Smooth muscle cell (in vitro differentiated cells): ENCODE data around the gene TRAPPC8. TPM values are rescaled to one million over a fixed set of nuclear protein-coding genes. Genes with fewer than 3 reads are reported as not detected.

Experiments used
- DNase-seq: peaks from one replicate; lab custom pipeline; 2025; ENCODE audit not compliant: unreplicated experiment; lab: John Stamatoyannopoulos, UW
- H2AFZ ChIP-seq: fragments of 200-600 bp; sonication (generic); 2 replicates; pipeline ENCODE4 v1.6.0; 2016; ENCODE audit warnings: antibody characterized with exemption, low read depth, mild to moderate bottlenecking
- H3F3A ChIP-seq: fragments of 200-600 bp; sonication (generic); 2 replicates; pipeline ENCODE4 v1.6.0; 2017; ENCODE audit warnings: antibody characterized with exemption, low read depth
- H3K27ac ChIP-seq: fragments of 200-600 bp; sonication (generic); 2 replicates; pipeline ENCODE4 v1.5.1; 2016; ENCODE audit warnings: low read depth, mild to moderate bottlenecking
- H3K27me3 ChIP-seq: fragments of 200-600 bp; sonication (generic); 2 replicates; pipeline ENCODE4 v1.6.1; 2016; ENCODE audit warnings: low read depth, mild to moderate bottlenecking
- H3K36me3 ChIP-seq: fragments of 200-600 bp; sonication (generic); 2 replicates; pipeline ENCODE4 v1.5.1; 2016; ENCODE audit warnings: low read depth
- H3K4me1 ChIP-seq: fragments of 200-600 bp; sonication (generic); 2 replicates; pipeline ENCODE4 v1.5.1; 2016; ENCODE audit warnings: low read depth
- H3K4me2 ChIP-seq: fragments of 200-600 bp; sonication (generic); 2 replicates; pipeline ENCODE4 v1.6.0; 2016; ENCODE audit warnings: mild to moderate bottlenecking
- H3K4me3 ChIP-seq: fragments of 200-600 bp; sonication (generic); 2 replicates; pipeline ENCODE4 v1.5.1; 2016; ENCODE audit warnings: mild to moderate bottlenecking
- H3K79me2 ChIP-seq: fragments of 200-600 bp; sonication (generic); 2 replicates; pipeline ENCODE4 v1.6.0; 2016; ENCODE audit warnings: low read depth, mild to moderate bottlenecking
- H3K9ac ChIP-seq: fragments of 200-600 bp; sonication (generic); 2 replicates; pipeline ENCODE4 v1.6.0; 2016; ENCODE audit warnings: low read depth
- H3K9me3 ChIP-seq: fragments of 200-600 bp; sonication (generic); replicated peaks from 2 replicates; pipeline ENCODE4 v1.5.1; 2016; ENCODE audit warnings: low read depth
- H4K20me1 ChIP-seq: fragments of 200-600 bp; sonication (generic); 2 replicates; pipeline ENCODE4 v1.6.0; 2016; ENCODE audit warnings: low read depth
- CTCF ChIP-seq: fragments of 200-600 bp; sonication (generic); IDR thresholded peaks from 2 replicates; pipeline ENCODE4 v1.5.1; 2017; ENCODE audit warnings: borderline replicate concordance, mild to moderate bottlenecking, antibody characterized with exemption; ENCODE audit not compliant: insufficient read depth, poor library complexity, severe bottlenecking
- WGBS: methylation state at CpG from one replicate; pipeline ENCODE4 v1.1.7; 2016; ENCODE audit warnings: low lambda C conversion rate; 5-methylcytosine and 5-hydroxymethylcytosine counted together
- polyA plus RNA-seq: library from polyadenylated mRNA; unstranded; fragments of >200 nt; fragmentation: Nextera tagmentation; extraction: Ambion mirVana; gene quantifications from 2 replicates; pipeline ENCODE4 v1.2.1, GENCODE V29; 2016
- small RNA-seq: library from RNA; depleted of rRNA; stranded (forward); fragments of <200 nt; gene quantifications from one replicate; pipeline ENCODE3, GENCODE V24; 2014
- total RNA-seq: library from RNA; depleted of rRNA; stranded (reverse); fragments of >200 nt; gene quantifications from 2 replicates; pipeline ENCODE4 v1.2.3, GENCODE V29; 2014

The TRAPPC8 gene
- total and polyA plus RNA-seq, 2 experiments from 2014 or later, result 4.8 to 35.6 TPM

DNA sequence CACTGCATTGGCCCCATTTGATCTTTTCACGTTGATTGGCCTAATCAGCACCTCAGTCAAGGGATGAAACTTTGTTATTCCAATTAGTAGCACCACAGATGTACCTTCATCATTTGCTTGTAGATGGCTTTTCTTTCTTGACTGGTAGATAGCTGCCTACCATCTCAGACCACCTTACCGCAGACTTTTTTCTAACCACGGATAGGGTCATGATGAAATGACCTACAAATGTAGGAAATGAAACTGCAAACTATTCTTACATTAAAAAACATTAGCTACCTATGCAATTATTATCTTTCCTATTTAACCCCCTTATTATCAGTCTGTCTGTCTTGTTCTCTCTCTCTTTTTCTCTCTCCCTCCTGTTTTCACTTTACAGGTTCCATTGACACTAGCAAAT, 159.9 kb downstream of the TRAPPC8 start:
- no peak for DNase-seq
- Histone ChIP-seq H3F3A (no peaks in the 10 kb centered on the region), H4K20me1 (no peaks in the 10 kb centered on the region), H3K27ac (no peak overlapping the region), H2AFZ (no peak overlapping the region), H3K9me3 (peaks cover 4% of the 10 kb centered on the region), H3K4me2 (no peak overlapping the region), H3K4me1 (no peaks in the 10 kb centered on the region), H3K9ac (no peak overlapping the region), H3K27me3 (no peaks in the 10 kb centered on the region), H3K4me3 (no peak overlapping the region), H3K79me2 (no peaks in the 10 kb centered on the region), H3K36me3 (no peaks in the 10 kb centered on the region)
- no peak for TF ChIP-seq CTCF
- WGBS, result 85% methylated on average over 3 of the region's 3 CpGs

Small RNAs within 50 kb of the gene (small RNA-seq; reads per million reads assigned to genes)
- gene RNU6-1050P, result not detected

Other genes starting within 250 kb of the TRAPPC8 start
- not detected in 2 replicates for gene SLC25A52, start 182.2 kb downstream of the TRAPPC8 start, total RNA-seq
- gene SLC25A52, start 182.2 kb downstream of the TRAPPC8 start, polyA plus RNA-seq, result not detected in 2 replicates
- 0.04 and 0.09 TPM in 2 replicates for gene RNF125, start 75.7 kb upstream of the TRAPPC8 start, total RNA-seq
- not detected in 2 replicates for gene RNF125, start 75.7 kb upstream of the TRAPPC8 start, polyA plus RNA-seq
- 15.6 and 22.2 TPM in 2 replicates for gene RNF138, start 148.7 kb upstream of the TRAPPC8 start, total RNA-seq
- 6.7 and 10.2 TPM in 2 replicates for gene RNF138, start 148.7 kb upstream of the TRAPPC8 start, polyA plus RNA-seq
- gene MEP1B, start 246.9 kb upstream of the TRAPPC8 start, total RNA-seq, result not detected in 2 replicates
- not detected in 2 replicates for gene MEP1B, start 246.9 kb upstream of the TRAPPC8 start, polyA plus RNA-seq